GM12878 (cell line): ENCODE measurements around the gene SENP1. TPM values are rescaled to one million over a fixed set of nuclear protein-coding genes. Genes with fewer than 3 reads are reported as not detected.

Experiments used
- ATAC-seq: fragments of 200-7000 bp; cut with Tn5 transposase; 3 replicates; pipeline ENCODE4 v1.9.1; 2020; ENCODE audit warnings: mild to moderate bottlenecking, moderate library complexity
- BruUV-seq: library from RNA; stranded (reverse); fragments of 400-500 nt; replicated peaks from 2 replicates; lab custom pipeline; 2021; lab: Mats Ljungman, UMichigan
- CTCF ChIA-PET: fragments of 300-600 bp; sonication (Branson Sonifier 250); formaldehyde crosslinking; extraction: SDS; loops from one replicate; lab custom pipeline; 2021; ENCODE audit warnings: inconsistent platforms; lab: Yijun Ruan, JAX
- POLR2A ChIA-PET: fragments of 350-600 bp; formaldehyde crosslinking; extraction: SDS; loops from one replicate; lab custom pipeline; 2021; ENCODE audit warnings: inconsistent platforms; lab: Charles Lee
- RAD21 ChIA-PET: fragments of 300-600 bp; sonication (Branson Sonifier 250); formaldehyde crosslinking; loops from one replicate; lab custom pipeline; 2023; ENCODE audit warnings: antibody characterized with exemption; ENCODE audit not compliant: unreplicated experiment; lab: Charles Lee
- SMC1A ChIA-PET: fragments of 300-600 bp; sonication (Branson Sonifier 250); formaldehyde crosslinking; loops from one replicate; lab custom pipeline; 2023; ENCODE audit not compliant: unreplicated experiment, uncharacterized antibody; lab: Charles Lee
- DNase-seq: peaks from one replicate; pipeline ENCODE4 v3.0.0-alpha.2; 2011; ENCODE audit warnings: low read depth, low spot score
- FAIRE-seq: peaks from 3 replicates; lab custom pipeline; 2011; peaks lifted over from hg19 to GRCh38; lab: Jason Lieb, UNC
- H2AFZ ChIP-seq: 2 replicates; pipeline ENCODE4 v1.6.0; 2011; ENCODE audit warnings: low read depth, low read length, control low read depth; ENCODE audit not compliant: control insufficient read depth
- H3K27ac ChIP-seq: 2 replicates; pipeline ENCODE4 v1.5.1; 2011; ENCODE audit warnings: control low read depth; ENCODE audit not compliant: control insufficient read depth, insufficient read depth
- H3K27me3 ChIP-seq, 2 experiments: replicated peaks in 1 of 2; 2 replicates each; pipeline versions ENCODE4 v1.6.0 to v1.6.1; 2011; ENCODE audit warnings: low read length in 1 of 2; ENCODE audit not compliant: control insufficient read depth in 2 of 2, insufficient read depth in 2 of 2
- H3K36me3 ChIP-seq, 2 experiments: 2 replicates each; pipeline ENCODE4 v1.5.1; 2011; ENCODE audit warnings: low read length in 1 of 2; ENCODE audit not compliant: control insufficient read depth in 2 of 2, insufficient read depth in 2 of 2
- H3K4me1 ChIP-seq: 2 replicates; pipeline ENCODE4 v1.6.1; 2011; ENCODE audit warnings: mild to moderate bottlenecking, low read length, moderate library complexity, mixed read lengths; ENCODE audit not compliant: control insufficient read depth, insufficient read depth
- H3K4me2 ChIP-seq: 2 replicates; pipeline ENCODE4 v1.6.0; 2011; ENCODE audit warnings: control low read depth; ENCODE audit not compliant: control insufficient read depth, insufficient read depth
- H3K4me3 ChIP-seq: fragments of 200-600 bp; sonication (generic); 2 replicates; pipeline ENCODE4 v1.5.1; 2016
- H3K79me2 ChIP-seq: 2 replicates; pipeline ENCODE4 v1.6.0; 2011; ENCODE audit warnings: low read length; ENCODE audit not compliant: control insufficient read depth, insufficient read depth
- H3K9ac ChIP-seq: 2 replicates; pipeline ENCODE4 v1.8.0; 2011; ENCODE audit warnings: low read length, control low read depth, mixed read lengths; ENCODE audit not compliant: control insufficient read depth, insufficient read depth
- H3K9me3 ChIP-seq: replicated peaks from 3 replicates; pipeline ENCODE4 v1.5.1; 2011; ENCODE audit warnings: mild to moderate bottlenecking, low read length; ENCODE audit not compliant: control insufficient read depth, insufficient read depth
- H4K20me1 ChIP-seq: 2 replicates; pipeline ENCODE4 v1.6.0; 2011; ENCODE audit not compliant: control insufficient read depth, insufficient read depth
- EZH2 ChIP-seq: IDR thresholded peaks from 2 replicates; pipeline ENCODE4 v1.6.1; 2012; ENCODE audit warnings: low read depth, mild to moderate bottlenecking, control low read depth, inconsistent platforms, low read length, borderline replicate concordance; ENCODE audit not compliant: control insufficient read depth
- IKZF2 ChIP-seq, 2 experiments: fragments of 450-650 bp; IDR thresholded peaks; 2 replicates each; pipeline ENCODE4 v1.6.1; 2017; ENCODE audit warnings: mild to moderate bottlenecking in 2 of 2, moderate library complexity in 2 of 2
- IRF3 ChIP-seq: fragments of 450-650 bp; IDR thresholded peaks from 2 replicates; pipeline ENCODE4 v1.6.1; 2014; ENCODE audit warnings: mild to moderate bottlenecking
- MLLT1 ChIP-seq: fragments of 450-650 bp; IDR thresholded peaks from 2 replicates; pipeline ENCODE4 v1.6.1; 2016; ENCODE audit warnings: mild to moderate bottlenecking
- MTA3 ChIP-seq: IDR thresholded peaks from 2 replicates; pipeline ENCODE4 v1.6.1; 2012; ENCODE audit warnings: low read length, inconsistent platforms, borderline replicate concordance
- NR2C1 ChIP-seq: fragments of 450-650 bp; IDR thresholded peaks from 2 replicates; pipeline ENCODE4 v1.6.1; 2017; ENCODE audit warnings: antibody characterized with exemption, mild to moderate bottlenecking, moderate library complexity
- NR2F1 ChIP-seq: fragments of 450-650 bp; conservative IDR thresholded peaks from 2 replicates; pipeline ENCODE4 v1.6.1; 2017; ENCODE audit warnings: mild to moderate bottlenecking
- SMAD1 ChIP-seq: fragments of 450-650 bp; IDR thresholded peaks from 2 replicates; pipeline ENCODE4 v1.6.1; 2018; ENCODE audit warnings: mild to moderate bottlenecking, low read depth; ENCODE audit not compliant: partially characterized antibody
- SRF ChIP-seq, 2 experiments: IDR thresholded peaks; 2 replicates each; pipeline ENCODE4 v1.6.1; 2011; ENCODE audit warnings: low read depth in 2 of 2, low read length in 2 of 2, mild to moderate bottlenecking in 1 of 2, moderate library complexity in 1 of 2
- SUZ12 ChIP-seq: fragments of 200-600 bp; sonication (generic); IDR thresholded peaks from one replicate; pipeline ENCODE4 v1.6.1; 2018; ENCODE audit warnings: antibody characterized with exemption, mild to moderate bottlenecking; ENCODE audit not compliant: unreplicated experiment
- TBL1XR1 ChIP-seq: IDR thresholded peaks from 2 replicates; pipeline ENCODE4 v1.6.1; 2012; ENCODE audit warnings: low read depth, low read length, improper control_type of control experiment
- WRNIP1 ChIP-seq: IDR thresholded peaks from 2 replicates; pipeline ENCODE4 v1.6.1; 2011; ENCODE audit warnings: low read depth, low read length, improper control_type of control experiment, borderline replicate concordance
- WGBS: methylation state at CpG from one replicate; pipeline ENCODE4 v1.1.6; 2016; ENCODE audit warnings: low lambda C conversion rate; ENCODE audit not compliant: insufficient replicate concordance, insufficient coverage; ENCODE audit errors: missing lambda C conversion rate; 5-methylcytosine and 5-hydroxymethylcytosine counted together
- in situ Hi-C: fragments of 300-500 bp; cut with MboI; formaldehyde crosslinking; loops from 9 replicates; pipeline ENCODE4 v1.14.3; 2018; ENCODE audit warnings: mixed read lengths
- intact Hi-C: fragments of 100-400 bp; cut with micrococcal nuclease; formaldehyde crosslinking; loops from one replicate; pipeline ENCODE4 v1.14.2; 2022; ENCODE audit not compliant: unreplicated experiment
- polyA plus RNA-seq, 11 experiments: library from polyadenylated mRNA; depleted of rRNA in 4 of 11; unstranded in 6 of 11; stranded (reverse) in 5 of 11; fragments of >200 nt; fragmentation: Nextera tagmentation in 4 of 11; fragmentation: Illumina TruSeq in 1 of 11; extraction: Ambion mirVana in 4 of 11; extraction: Trizol in 1 of 11; gene quantifications; 1 replicate in 1 of 11; 2 replicates in 10 of 11; pipeline versions ENCODE4 v1.2.1 to v1.2.3, GENCODE V29; 2011 to 2016; ENCODE audit warnings: inconsistent platforms in 2 of 11, missing spikeins in 2 of 11, low read depth in 1 of 11
- total RNA-seq, 4 experiments: library from RNA; depleted of rRNA in 3 of 4; stranded (reverse); fragments of >200 nt in 3 of 4; fragmentation: Illumina TruSeq in 1 of 4; extraction: Trizol in 1 of 4; gene quantifications; 2 replicates each; pipeline versions ENCODE4 v1.2.1 to v1.2.3, GENCODE V29; 2013 to 2021

The SENP1 gene
- total and polyA plus RNA-seq, 10 of the 15 experiments (the other 5 are each of a cell fraction or from before 2014, with no cell fraction given), result 8.1 to 52.4 (median 26.1) TPM

- H3K36me3 ChIP-seq, result no peaks in the 10 kb centered on the region
- H3K27me3 ChIP-seq, result peaks cover 24 to 32% of the 10 kb centered on the region in 2 experiments
- no peak overlapping the region for H3K27ac ChIP-seq
- no peak overlapping the region for H3K4me3 ChIP-seq
- FAIRE-seq, result no peak
- ChIA-PET POLR2A (no interaction called here), CTCF (no interaction called here), SMC1A (interaction anchor here (0.6 kb wide), 1 partner anchor 174 kb away, joined by 3 read pairs; no protein-coding TSS in a partner anchor), RAD21 (no interaction called here)
- H3K4me1 ChIP-seq, result no peaks in the 10 kb centered on the region
- no peaks in the 10 kb centered on the region for H3K9me3 ChIP-seq
- 7% methylated on average over 38 of the region's 38 CpGs for WGBS
- no peak for DNase-seq
- in situ Hi-C loops, result no loop called here
- H2AFZ ChIP-seq, result no peak overlapping the region
- no peaks in the 10 kb centered on the region for H3K79me2 ChIP-seq
- BruUV-seq, result no TSS peak
- intact Hi-C loops, result no loop called here
- no peak for ATAC-seq
- no peak overlapping the region for H3K9ac ChIP-seq
- no peaks in the 10 kb centered on the region for H4K20me1 ChIP-seq
- H3K4me2 ChIP-seq, result no peak overlapping the region
- TF ChIP-seq NR2C1, result no peak
- TF ChIP-seq IRF3, result no peak
- peak; percentile 91; the same call in 1 of the 2 replicates for TF ChIP-seq EZH2
Measured at GRCh38 chr12:48003226-48004052, 102.4 kb downstream of the SENP1 start.

- Histone ChIP-seq H3K79me2 (no peaks in the 10 kb centered on the region), H3K27ac (no peak overlapping the region), H3K36me3 (no peaks in the 10 kb centered on the region), H2AFZ (no peak overlapping the region), H3K4me3 (no peak overlapping the region), H3K9ac (no peak overlapping the region), H4K20me1 (no peaks in the 10 kb centered on the region), H3K27me3 (peaks cover 24 to 32% of the 10 kb centered on the region in 2 experiments), H3K4me1 (no peaks in the 10 kb centered on the region), H3K4me2 (no peak overlapping the region), H3K9me3 (no peaks in the 10 kb centered on the region)
- SMC1A ChIA-PET, result no interaction called here
- intact Hi-C loops (no loop called here), in situ Hi-C loops (no loop called here)
- FAIRE-seq (no peak), ATAC-seq (no peak), DNase-seq (no peak)
- BruUV-seq, result no TSS peak
- RAD21 ChIA-PET, result no interaction called here
- CTCF ChIA-PET, result no interaction called here
- POLR2A ChIA-PET, result no interaction called here
- 12% methylated on average over 26 of the region's 26 CpGs for WGBS
- TF ChIP-seq SUZ12 (peak; percentile 50), SRF (IDR thresholded peaks at IDR 0.05; ENCODE audit: low read depth in 2 of 2, low read length in 2 of 2) (no peak), MTA3 (no peak), MLLT1 (no peak), NR2F1 (no peak), WRNIP1 (no peak), TBL1XR1 (no peak), IKZF2 (IDR thresholded peaks at IDR 0.05) (no peak), SMAD1 (no peak)
Measured at GRCh38 chr12:48002773-48003218, 103.1 kb downstream of the SENP1 start.
